GM19193 (cell line): Measurements from ENCODE around the gene DNAL4.
A peak's percentile ranks its signal among the peaks of the same experiment; 100 is the strongest.

Experiments
- POLR2A ChIP-seq: IDR thresholded peaks from 4 replicates; pipeline ENCODE4 v1.6.1; 2011; ENCODE audit not compliant: insufficient read depth, insufficient read length; ENCODE audit errors: extremely low read depth

DNAL4 gene

GRCh38 chr22:38734421-38735100 lies 59.4 kb downstream of the DNAL4 start:
- TF ChIP-seq POLR2A, result no peak

GRCh38 chr22:38733724-38734381 lies 60.1 kb downstream of the DNAL4 start:
- TF ChIP-seq POLR2A, result peak; percentile 49

- TF ChIP-seq POLR2A, result no peak
These were observed 60.6 kb downstream of the DNAL4 start for GRCh38 chr22:38733329-38733723.

GRCh38 chr22:38732251-38732815 lies 61.6 kb downstream of the DNAL4 start:
- TF ChIP-seq POLR2A, result peak; percentile 10

- no peak for TF ChIP-seq POLR2A
These were observed 62.2 kb downstream of the DNAL4 start for GRCh38 chr22:38731703-38732161.

GRCh38 chr22:38730411-38730871 lies 63.5 kb downstream of the DNAL4 start:
- TF ChIP-seq POLR2A, result no peak

- no peak for TF ChIP-seq POLR2A
These were observed 64.0 kb downstream of the DNAL4 start for GRCh38 chr22:38729946-38730345.

- TF ChIP-seq POLR2A, result no peak
These were observed 64.8 kb downstream of the DNAL4 start for GRCh38 chr22:38728871-38729796.
